Epithelial cell of prostate (primary cell): Measurements from ENCODE around the gene NSUN3.

Source experiments
- DNase-seq: peaks from one replicate; pipeline ENCODE4 v3.0.0-alpha.2; 2011; ENCODE audit warnings: low read depth, low spot score
- H3K27ac ChIP-seq: fragments of 450-650 bp; 2 replicates; pipeline ENCODE4 v1.5.1; 2017; ENCODE audit warnings: mild to moderate bottlenecking

NSUN3 gene

DNA sequence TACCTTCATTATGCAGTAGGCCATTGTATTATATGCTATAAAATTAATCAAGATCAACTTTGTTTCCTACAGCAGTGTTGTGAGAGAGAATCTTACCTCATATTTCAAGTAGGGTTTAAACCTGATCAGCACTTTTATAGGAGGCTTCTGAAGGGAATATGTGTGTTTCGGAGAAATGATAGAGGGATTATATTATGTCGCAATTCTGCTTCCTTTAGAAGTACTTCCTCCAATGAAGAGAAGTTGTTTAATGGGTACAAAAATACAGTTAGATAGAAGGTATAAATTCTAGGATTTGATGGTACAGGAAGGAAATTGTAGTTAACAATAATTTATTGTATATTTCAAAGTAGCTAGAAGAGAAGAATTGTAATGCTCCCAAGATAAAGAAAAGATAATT is 54.9 kb downstream of the NSUN3 start:
- no peak overlapping the region for H3K27ac ChIP-seq
- DNase-seq = no peak

DNA sequence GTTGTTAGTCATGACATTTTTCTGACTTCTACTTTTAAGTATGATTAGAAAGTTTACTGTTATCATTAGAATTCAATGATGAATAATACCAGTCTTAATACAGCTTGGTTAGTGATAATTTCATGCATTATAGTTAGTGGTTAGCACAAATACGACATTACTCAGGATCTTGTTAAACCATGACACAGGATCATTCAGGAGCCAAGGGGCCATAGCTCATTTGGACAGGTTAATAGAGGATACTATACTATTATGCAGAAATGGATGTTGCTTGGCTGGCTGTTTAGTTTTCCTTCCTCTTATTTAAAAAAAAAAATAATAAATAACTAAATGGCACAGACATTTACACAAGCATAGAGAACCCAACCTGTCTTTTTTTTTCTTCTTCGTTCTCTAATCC is 55.5 kb downstream of the NSUN3 start:
- H3K27ac ChIP-seq = no peak overlapping the region
- DNase-seq = no peak

DNA sequence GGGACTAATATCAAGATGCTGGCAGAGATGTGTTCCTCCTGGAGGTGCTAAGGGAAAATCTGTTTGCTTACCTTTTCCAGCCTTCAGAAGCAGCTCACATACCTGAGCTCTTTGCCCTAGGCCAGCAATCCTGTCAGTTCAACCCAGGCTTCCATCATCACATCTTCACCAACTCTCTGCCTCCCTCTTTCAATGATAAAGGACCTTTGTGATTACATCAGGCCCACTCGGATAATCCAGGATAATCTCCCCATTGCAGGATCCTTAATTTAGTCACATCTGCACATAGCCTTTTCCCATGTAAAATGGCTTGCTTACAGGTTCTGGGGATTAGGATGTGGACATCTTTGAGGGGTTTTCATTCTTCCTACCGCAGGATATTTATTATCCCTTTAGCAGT is 58.3 kb downstream of the NSUN3 start:
- no peak for DNase-seq

DNA sequence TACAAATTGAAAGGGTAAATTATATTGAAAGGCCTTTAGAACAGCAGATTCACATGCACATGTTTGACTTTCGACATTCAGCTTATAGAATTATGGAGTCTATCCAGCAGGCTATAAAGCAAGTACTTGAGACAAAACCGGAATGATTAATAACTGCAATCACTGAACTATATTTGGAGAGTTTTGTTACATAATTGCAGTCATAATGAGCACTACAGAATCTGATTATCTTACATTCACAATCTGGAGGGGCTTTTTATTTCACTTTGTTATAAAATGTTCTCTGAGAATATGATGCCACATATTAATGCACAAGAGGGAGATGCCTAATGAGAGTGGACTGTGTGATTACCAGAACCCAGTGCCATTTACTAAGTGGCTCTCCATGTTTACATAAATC is 64.3 kb downstream of the NSUN3 start:
- no peak overlapping the region for H3K27ac ChIP-seq
- no peak for DNase-seq

More for the DNA sequence above, 58.3 kb downstream of the NSUN3 start:
- no peak overlapping the region for H3K27ac ChIP-seq

DNA sequence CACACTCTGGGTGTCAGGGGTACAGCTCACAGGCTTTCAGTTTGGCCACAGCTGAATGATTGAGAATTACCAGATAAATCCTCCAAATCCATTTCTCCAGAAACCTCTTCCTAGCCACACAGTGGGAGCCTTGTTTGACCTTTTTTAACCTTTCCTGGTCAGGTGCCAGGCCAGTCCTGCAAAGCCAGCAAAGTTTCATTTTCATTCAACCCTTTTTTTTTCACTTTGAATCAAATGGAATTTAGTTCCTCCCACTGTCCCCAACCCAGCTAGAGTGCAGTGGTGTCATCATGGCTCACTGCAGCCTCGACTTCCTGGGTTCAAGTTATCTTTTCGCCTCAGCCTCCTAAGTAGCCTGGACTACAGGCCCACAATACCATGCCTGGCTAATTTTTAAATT is 67.8 kb downstream of the NSUN3 start:
- H3K27ac ChIP-seq = no peak overlapping the region
- DNase-seq = no peak

DNA sequence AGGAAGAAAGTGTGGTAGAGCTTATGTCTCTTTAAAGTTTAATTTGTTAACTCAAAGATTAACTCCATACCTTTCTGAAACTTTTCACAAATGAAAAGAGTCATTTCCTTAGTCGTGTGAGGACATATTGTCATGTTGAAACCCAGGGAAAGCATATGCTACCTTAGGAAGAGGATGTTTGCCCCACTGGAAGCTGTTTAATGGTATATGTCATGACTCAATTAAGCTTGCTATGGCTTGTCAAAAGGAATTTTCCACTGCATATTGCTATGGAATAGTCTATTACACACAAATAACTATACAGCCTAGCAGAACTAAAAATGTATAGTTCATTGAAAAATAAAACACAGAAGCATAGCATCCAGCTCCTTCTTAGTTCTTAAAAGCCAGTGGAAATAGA is 69.9 kb downstream of the NSUN3 start:
- DNase-seq = peak; percentile 10
- H3K27ac ChIP-seq = peak overlapping the region; percentile 82

DNA sequence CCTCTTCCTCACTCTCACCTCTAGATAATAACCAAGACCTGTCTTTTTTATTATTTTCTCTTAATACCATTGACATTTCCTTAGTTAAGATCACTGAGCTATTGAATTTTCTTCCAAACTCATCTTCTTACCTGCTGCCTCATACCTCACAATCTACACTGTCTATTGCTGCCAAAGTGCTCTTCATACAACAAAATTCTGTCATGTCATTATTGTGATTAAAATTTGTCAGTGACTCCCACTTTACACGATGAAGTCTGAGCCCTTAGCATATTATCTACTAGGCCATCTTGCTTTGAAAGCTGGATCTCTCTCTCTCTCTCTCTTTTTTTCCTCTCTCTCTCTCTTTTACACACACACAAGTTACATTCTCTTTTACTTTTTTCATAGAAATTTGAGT is 73.3 kb downstream of the NSUN3 start:
- no peak overlapping the region for H3K27ac ChIP-seq
- no peak for DNase-seq

DNA sequence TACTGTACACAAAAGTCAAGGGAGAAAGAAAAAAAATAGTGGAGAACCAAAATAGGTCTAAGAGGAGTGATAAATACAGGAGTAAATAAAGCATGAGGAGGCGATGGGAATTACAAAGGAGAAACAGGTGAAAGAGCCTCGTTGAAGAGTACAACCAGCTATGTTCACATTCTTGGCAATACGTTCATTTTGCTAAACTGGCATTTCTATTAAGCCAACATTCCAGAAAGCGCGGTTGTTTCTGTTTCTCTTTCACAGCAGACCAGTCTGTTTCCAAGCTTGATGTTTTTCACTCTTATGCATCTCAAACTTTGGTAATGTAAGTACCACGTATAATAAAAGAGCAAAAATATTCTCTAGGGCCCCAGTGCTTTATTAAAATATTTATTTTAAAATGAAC is 74.5 kb downstream of the NSUN3 start:
- no peak for DNase-seq
- H3K27ac ChIP-seq = no peak overlapping the region

DNA sequence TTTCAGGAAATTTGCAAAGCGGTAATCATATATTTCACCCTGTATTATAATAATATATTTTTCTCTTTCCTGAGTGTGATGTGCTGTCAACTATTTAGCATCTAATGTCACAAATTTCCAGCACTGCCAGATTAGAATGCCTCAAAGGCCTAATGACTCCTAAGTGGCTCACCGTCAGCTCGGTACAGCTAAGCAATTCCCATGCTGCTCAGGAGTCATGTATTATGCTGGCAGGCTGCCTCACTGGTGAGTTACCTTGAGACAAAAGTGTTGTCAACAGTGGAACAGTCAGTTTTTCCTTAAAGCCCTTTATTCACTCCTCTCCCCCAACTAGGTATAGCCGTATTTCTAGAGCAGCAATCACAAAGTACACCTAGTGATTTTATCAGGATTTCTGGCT is 83.6 kb downstream of the NSUN3 start:
- H3K27ac ChIP-seq = peak overlapping the region; percentile 14
- peak; percentile 14 for DNase-seq

DNA sequence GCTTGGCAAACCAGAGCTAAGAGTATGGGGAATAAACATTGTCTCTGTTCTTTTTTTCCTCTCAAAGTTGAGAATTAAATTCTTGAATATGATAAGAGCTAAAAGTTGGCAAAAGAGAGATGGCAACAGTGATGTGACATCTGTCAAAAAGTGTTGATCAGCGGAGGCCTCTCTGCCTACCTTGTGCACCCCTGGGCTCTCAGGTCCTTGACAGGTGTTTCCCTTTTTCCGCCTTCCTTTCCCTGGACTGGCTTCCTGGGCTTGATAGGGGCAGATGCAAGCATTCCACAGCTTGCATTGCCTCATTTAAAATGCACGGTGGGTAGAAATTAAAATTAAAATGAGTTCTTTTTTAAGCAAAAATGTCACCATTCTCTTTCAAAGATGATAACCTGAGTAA is 84.2 kb downstream of the NSUN3 start:
- H3K27ac ChIP-seq = peak overlapping the region; percentile 14
- DNase-seq = no peak

DNA sequence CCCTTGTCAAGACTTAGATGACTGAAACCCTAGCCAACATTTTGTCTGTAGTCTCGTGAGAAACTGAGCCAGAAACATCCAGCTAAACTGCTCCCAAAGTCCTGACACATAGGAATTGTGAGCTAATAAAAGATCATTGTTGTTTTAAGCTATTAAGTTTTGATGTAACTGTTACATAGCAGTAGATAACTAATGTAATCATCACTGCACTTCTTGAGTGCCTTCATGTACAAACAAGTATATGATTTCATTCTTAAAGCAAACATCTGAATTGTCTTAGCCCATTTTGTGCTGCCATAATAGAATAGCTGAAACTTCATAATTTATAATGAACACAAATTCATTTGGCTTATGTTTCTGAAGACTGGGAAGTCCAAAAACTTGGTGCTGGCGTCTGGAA is 87.3 kb downstream of the NSUN3 start:
- H3K27ac ChIP-seq = no peak overlapping the region
- no peak for DNase-seq

DNA sequence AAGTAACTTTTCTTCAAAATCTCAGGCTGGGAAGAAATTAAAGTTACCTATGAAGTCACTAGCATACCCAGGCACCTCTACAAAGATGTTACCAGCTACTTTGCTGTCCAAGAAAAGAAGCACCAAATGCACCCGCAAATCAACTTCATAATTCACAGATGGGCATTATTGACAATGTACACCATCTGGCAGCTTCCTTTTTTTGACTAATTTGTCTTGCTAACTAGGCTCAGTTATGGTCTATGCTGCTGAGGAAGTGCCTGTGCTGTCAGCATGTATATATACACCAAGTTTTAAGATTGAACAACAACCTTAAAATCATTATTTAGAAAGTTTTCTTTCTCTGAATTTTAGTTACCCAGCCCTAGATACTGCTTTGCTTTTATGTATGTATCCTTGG is 93.8 kb downstream of the NSUN3 start:
- no peak for DNase-seq
- H3K27ac ChIP-seq = no peak overlapping the region

DNA sequence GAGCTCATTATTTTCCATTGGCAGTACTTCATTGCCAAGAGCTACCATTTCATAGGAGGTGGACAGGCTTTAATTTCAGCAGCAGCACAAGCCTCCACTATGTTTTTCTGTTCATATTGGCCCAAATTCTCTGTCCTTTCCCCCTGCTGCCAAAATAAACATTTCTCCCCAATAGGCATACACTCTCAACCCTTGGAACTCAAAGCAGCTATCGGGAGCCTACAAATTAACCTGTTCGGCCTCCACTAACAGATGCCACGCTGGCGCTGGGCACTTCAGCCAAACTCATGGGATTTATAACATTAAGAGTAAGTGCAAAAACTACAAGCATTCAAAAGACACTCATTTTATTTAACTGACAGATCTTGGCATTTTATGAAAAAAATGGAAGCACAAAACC is 95.7 kb downstream of the NSUN3 start:
- peak overlapping the region; percentile 96 for H3K27ac ChIP-seq
- DNase-seq = no peak

DNA sequence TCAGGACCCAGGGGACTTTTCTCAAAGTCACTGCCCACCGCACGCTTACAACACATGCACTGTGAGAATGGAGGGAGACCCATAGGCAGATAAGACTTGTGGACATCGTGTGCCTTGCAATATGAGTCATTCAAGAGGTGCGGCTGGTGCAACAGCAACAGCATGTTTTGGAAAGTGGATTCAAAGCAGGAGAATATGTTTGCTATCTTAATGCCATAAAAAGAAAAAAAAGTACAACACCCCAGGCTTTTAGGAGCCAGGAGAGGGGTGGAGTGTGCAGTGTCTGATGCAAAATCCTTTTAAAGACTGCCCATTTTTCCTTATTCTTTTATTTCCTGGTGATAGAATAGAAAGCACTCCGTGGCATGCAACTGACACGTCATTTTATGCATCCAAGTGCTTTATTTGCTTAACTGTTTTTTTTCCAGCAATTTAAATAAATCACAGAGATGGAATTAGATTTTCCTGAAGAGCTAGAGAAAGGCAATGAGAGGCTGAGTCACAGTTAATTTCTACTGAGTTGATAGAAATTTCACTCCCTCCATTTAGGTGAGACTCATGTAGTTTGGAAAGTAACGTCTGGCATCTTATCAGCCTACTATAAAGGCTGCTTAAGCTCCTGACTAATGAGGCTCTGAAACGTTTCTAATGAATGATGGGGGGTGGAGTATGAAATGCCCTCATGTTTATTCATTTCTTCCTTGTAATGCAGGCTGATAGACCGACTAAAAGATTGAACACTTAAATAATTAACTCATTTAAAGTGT is 96.4 kb downstream of the NSUN3 start:
- peak; percentile 41 for DNase-seq

DNA sequence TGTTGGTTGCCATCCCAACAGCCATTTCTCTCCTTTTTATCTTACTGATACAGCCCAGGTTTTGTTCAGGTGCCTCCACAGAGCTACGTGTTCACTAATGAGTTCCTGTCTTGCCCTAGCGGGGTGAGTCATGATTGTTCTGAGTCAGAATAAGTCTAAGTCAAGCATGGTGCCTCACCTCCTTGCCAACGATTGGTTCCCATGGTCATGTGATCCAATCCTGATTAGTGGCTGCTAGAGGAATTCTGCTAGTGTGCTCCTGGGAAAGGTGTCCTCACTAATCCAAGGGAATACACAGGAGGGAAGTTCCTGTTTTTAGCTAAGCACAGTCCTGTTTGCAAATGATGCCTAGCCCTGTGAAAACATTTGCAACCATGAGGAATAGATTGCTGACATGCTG is 99.8 kb downstream of the NSUN3 start:
- H3K27ac ChIP-seq = peak overlapping the region; percentile 64
- DNase-seq = peak; percentile 93

More for the DNA sequence above, 96.4 kb downstream of the NSUN3 start:
- peak overlapping the region; percentile 96 for H3K27ac ChIP-seq

DNA sequence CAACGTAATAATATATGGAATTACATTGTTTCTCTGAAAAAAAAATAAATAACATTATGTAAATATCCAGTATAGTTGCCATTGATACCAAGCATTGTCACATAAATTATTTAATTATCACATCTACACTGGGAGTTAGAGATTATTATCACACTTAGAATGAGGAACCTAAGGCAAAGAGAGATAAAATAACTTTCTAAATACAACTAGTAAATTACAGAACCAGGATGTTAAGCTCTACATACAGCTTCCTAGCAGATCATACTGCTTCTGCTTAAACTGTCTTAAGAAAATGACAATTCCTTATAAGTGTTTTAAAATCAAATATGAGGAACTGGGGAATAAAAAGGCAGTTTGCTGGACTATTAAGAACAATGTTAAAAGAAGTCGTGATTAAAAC is 104.5 kb downstream of the NSUN3 start:
- H3K27ac ChIP-seq = no peak overlapping the region
- DNase-seq = no peak

DNA sequence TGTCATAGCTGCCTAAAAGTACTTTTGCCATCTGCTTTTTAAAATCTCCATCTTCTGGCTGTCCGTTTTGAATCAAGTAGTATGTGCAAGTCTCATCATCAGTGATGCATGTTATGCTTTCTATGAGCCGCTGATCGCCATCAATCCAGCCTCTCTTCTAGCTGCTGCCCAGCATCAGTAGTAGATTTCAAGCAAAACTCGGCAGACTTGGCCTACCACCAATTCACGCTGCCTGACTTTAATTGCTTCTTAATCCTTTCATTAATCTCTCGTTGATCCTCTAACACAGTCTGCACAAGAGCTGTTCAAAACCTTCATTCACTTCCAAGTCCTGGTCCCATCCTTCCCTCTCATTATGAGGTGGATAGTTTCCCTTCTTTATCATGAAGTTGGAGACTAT is 104.9 kb downstream of the NSUN3 start:
- no peak overlapping the region for H3K27ac ChIP-seq
- DNase-seq = no peak

DNA sequence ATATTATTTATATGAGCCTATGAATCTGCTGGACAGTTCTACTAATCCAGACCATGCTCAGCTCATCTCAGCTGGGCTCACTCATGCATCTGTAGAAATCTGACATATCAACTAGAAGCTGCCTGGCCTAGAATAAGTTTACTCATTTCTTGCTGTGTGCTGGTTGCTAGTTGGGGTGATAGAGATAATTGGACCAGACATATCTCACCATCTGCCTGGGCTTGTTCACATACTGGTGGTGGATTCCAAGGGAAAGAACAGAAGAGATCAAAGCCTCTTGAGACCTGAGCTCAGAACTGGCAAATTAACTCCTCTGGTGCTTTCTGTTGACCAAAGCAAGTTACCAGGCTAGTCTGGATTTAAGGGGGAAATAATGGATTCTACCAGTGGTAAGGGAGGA is 109.1 kb downstream of the NSUN3 start:
- DNase-seq = no peak
- no peak overlapping the region for H3K27ac ChIP-seq

DNA sequence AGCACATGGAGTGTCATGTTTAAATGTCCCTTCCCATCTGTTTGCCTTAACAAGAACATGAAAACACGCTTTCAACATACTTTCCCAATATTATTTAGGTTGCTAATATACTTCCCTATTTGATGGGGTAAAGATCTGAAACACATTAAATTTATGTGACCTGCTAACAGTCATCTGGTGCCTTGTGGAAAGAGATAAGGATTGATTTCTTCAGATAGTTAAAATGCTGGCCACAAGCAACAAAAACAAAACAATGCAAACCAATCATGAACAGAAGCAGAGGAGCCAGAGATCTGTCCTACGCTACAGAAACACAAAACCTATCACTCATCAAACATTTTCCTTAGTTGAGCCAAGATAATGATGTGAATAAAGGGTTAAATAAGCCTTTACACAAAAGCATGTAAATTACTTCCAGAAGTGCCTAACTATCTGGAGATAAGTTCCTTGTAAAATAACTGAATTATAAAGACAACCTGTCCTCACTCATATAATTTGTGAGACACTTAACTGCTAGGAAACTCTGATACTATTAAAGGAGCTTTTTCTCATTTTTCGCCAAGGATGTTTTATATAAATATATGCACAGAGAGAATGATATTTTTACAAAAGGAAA is 109.9 kb downstream of the NSUN3 start:
- no peak for DNase-seq
- no peak overlapping the region for H3K27ac ChIP-seq

DNA sequence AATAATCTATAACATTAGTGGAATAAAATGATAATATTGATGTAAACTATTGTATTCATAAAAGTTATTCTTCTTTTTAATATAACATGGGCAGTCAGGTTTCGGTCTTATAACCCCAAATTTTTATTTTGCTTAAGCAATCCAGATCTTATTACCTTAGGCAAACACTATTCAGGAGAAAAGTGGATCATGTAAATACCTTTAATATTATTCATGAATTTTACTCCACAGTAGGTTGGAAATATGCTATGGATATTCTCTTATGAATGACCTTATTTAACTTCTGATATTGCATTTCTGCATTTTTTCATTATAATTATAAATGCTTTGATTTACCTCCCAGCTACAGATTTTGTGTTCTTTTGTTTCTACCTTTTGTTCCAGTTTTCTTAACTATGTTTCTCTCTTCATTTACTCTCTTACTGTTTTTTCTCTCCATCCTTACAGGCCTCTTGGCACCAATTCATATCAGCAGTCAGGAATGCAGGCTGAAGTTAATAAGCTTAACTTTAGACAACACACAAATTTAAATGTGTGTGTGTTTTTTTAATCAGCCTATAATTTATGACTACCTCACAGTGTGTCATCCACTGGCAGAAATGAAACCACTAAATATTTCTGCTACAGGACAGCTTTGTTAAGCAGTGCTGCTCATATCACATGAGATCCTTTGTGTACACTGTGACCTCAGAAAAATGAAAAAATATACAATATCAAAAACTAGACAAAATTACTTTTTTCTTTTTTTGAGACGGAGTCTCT is 111.0 kb downstream of the NSUN3 start:
- peak overlapping the region; percentile 15 for H3K27ac ChIP-seq
- peak; percentile 48 for DNase-seq

DNA sequence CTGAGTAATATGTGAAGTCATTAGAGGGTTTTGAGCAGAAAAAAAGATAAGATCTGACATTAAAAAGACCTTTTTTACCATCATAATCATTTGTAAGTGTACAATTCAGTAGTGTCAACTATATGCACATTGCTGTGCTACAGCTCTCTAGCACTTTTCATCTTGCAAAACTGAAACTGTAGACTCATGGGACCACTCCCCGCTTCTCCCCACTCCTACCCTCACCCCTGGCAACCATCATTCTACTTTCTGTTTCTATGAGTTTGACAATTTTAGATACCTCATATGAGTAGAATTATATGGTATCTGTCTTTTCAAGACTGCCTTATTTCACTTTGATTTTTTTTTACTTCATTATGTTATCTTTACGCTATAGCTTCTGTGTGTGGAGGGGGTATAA is 112.8 kb downstream of the NSUN3 start:
- DNase-seq = no peak
- H3K27ac ChIP-seq = no peak overlapping the region
